ENCODE results near the gene NDE1.

- TF ChIP-seq CTCF (IDR thresholded peaks at IDR 0.05): peak in 3 of 6 experiments; percentile 29 to 58 (median 46)
- TF ChIP-seq POLR2A (IDR thresholded peaks at IDR 0.05): no peak
These were observed 7.4 kb upstream of the NDE1 start for GRCh38 chr16:15642557-15643047.
